DOHH2 (cell line): ENCODE measurements around the gene SLC25A25.

Source experiments
- H3F3A ChIP-seq: fragments of 200-600 bp; sonication (generic), shearing (Covaris generic); 2 replicates; pipeline ENCODE4 v1.6.0; 2016; ENCODE audit warnings: antibody characterized with exemption, mild to moderate bottlenecking; ENCODE audit not compliant: control insufficient read depth, insufficient read depth
- H3K27ac ChIP-seq: fragments of 200-600 bp; sonication (generic); 2 replicates; pipeline ENCODE4 v1.5.1; 2014; ENCODE audit warnings: low read depth, mild to moderate bottlenecking, low read length, moderate library complexity
- H3K27me3 ChIP-seq: fragments of 200-600 bp; sonication (generic); 2 replicates; pipeline ENCODE4 v1.6.1; 2014; ENCODE audit warnings: mild to moderate bottlenecking, low read length, mixed read lengths; ENCODE audit not compliant: control insufficient read depth
- H3K36me3 ChIP-seq: fragments of 200-600 bp; sonication (generic); 2 replicates; pipeline ENCODE4 v1.6.1; 2014; ENCODE audit warnings: mild to moderate bottlenecking, low read length, moderate library complexity, mixed read lengths; ENCODE audit not compliant: control insufficient read depth
- H3K4me1 ChIP-seq: fragments of 200-600 bp; sonication (generic); 2 replicates; pipeline ENCODE4 v1.6.1; 2014; ENCODE audit warnings: mild to moderate bottlenecking, low read length, mixed read lengths; ENCODE audit not compliant: control insufficient read depth
- H3K4me2 ChIP-seq: fragments of 200-600 bp; sonication (generic); 2 replicates; pipeline ENCODE4 v1.6.0; 2014; ENCODE audit warnings: mild to moderate bottlenecking, low read length, moderate library complexity
- H3K4me3 ChIP-seq: fragments of 200-600 bp; sonication (generic); 2 replicates; pipeline ENCODE4 v1.5.1; 2014; ENCODE audit warnings: mild to moderate bottlenecking, low read length, mixed read lengths
- H3K79me2 ChIP-seq: fragments of 200-600 bp; sonication (generic); 2 replicates; pipeline ENCODE4 v1.6.1; 2014; ENCODE audit warnings: mild to moderate bottlenecking, low read length, mixed read lengths; ENCODE audit not compliant: control insufficient read depth
- H3K9me2 ChIP-seq: fragments of 200-600 bp; sonication (generic); replicated peaks from 2 replicates; pipeline ENCODE4 v1.6.1; 2014; ENCODE audit warnings: mild to moderate bottlenecking, low read length, mixed read lengths; ENCODE audit not compliant: control insufficient read depth
- H3K9me3 ChIP-seq: fragments of 200-600 bp; sonication (generic); 2 replicates; pipeline ENCODE4 v1.6.1; 2014; ENCODE audit warnings: antibody characterized with exemption, low read length, mixed read lengths; ENCODE audit not compliant: control insufficient read depth, insufficient read depth
- H4K20me1 ChIP-seq: fragments of 200-600 bp; sonication (generic); 2 replicates; pipeline ENCODE4 v1.6.0; 2014; ENCODE audit warnings: low read depth, mild to moderate bottlenecking, antibody characterized with exemption, low read length, moderate library complexity; ENCODE audit not compliant: control insufficient read depth, insufficient read depth
- EZH2phosphoT487 ChIP-seq: fragments of 200-600 bp; sonication (generic); IDR thresholded peaks from 2 replicates; pipeline ENCODE4 v1.6.1; 2017; ENCODE audit warnings: borderline replicate concordance, mild to moderate bottlenecking, antibody characterized with exemption, low read length, moderate library complexity, mixed read lengths
- TF ChIP-seq, protein P1 (sequence below): fragments of 200-600 bp; sonication (generic); IDR thresholded peaks from one replicate; pipeline ENCODE4 v1.5.1; 2014; ENCODE audit warnings: antibody characterized with exemption, mild to moderate bottlenecking, low read depth, low read length; ENCODE audit not compliant: poor library complexity, severe bottlenecking

Gene SLC25A25

DNA sequence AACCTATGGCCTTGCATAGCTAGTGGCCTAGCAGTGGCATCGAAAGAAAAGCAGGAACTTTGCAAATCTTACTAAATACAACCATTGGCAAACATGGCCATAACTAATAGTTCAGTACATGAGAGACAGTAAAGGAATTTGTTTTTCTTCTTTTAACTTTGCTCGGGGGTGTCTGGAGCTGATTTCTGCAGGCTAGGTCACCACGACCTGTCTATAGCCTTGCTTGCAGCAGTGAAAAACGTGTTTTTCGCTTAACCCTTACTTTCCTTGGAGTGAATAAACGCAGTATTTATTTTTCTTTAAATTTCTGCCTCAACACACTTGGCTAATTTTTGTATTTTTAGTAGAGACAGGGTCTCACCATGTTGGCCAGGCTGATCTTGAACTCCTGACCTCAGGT, 20.8 kb upstream of the SLC25A25 start:
- Histone ChIP-seq H3K9me2 (no peaks in the 10 kb centered on the region), H3K4me1 (peaks cover 7% of the 10 kb centered on the region), H3K4me2 (no peak overlapping the region), H3K36me3 (no peaks in the 10 kb centered on the region), H3K79me2 (no peaks in the 10 kb centered on the region), H3K27ac (no peak overlapping the region), H4K20me1 (no peaks in the 10 kb centered on the region), H3F3A (peaks cover 4% of the 10 kb centered on the region; the same call in 1 of the 2 replicates), H3K4me3 (no peak overlapping the region), H3K27me3 (peaks cover 6% of the 10 kb centered on the region; the same call in 1 of the 2 replicates), H3K9me3 (no peaks in the 10 kb centered on the region)
- TF ChIP-seq, protein P1, sequence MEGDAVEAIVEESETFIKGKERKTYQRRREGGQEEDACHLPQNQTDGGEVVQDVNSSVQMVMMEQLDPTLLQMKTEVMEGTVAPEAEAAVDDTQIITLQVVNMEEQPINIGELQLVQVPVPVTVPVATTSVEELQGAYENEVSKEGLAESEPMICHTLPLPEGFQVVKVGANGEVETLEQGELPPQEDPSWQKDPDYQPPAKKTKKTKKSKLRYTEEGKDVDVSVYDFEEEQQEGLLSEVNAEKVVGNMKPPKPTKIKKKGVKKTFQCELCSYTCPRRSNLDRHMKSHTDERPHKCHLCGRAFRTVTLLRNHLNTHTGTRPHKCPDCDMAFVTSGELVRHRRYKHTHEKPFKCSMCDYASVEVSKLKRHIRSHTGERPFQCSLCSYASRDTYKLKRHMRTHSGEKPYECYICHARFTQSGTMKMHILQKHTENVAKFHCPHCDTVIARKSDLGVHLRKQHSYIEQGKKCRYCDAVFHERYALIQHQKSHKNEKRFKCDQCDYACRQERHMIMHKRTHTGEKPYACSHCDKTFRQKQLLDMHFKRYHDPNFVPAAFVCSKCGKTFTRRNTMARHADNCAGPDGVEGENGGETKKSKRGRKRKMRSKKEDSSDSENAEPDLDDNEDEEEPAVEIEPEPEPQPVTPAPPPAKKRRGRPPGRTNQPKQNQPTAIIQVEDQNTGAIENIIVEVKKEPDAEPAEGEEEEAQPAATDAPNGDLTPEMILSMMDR, result no peak
- no peak for TF ChIP-seq EZH2phosphoT487

DNA sequence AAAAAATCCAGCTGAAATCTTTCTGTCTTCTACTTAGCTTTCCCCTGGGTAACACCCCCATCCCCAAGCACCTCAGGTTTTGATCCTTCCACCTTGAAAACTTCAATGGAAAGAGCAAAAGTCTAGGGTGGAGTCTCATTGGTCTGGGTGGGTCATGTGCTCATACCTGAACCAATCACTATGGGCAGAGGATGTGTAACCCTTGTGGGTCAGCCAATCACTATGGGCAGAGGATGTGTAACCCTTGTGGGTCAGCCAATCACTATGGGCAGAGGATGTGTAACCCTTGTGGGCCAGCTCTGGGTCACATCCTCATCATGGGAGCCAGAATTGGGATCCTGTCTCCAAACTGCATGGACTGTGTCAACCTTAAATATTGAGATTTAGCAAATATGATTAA, 19.4 kb upstream of the SLC25A25 start:
- no peaks in the 10 kb centered on the region for H3K79me2 ChIP-seq
- H3K9me3 ChIP-seq, result no peaks in the 10 kb centered on the region
- H3K27me3 ChIP-seq, result peaks cover 2% of the 10 kb centered on the region; the same call in 1 of the 2 replicates
- H3K36me3 ChIP-seq, result no peaks in the 10 kb centered on the region
- no peak overlapping the region for H3K27ac ChIP-seq
- H3K4me1 ChIP-seq, result peaks cover 9% of the 10 kb centered on the region
- H3K9me2 ChIP-seq, result no peaks in the 10 kb centered on the region
- H3F3A ChIP-seq, result peaks cover 4% of the 10 kb centered on the region; the same call in 1 of the 2 replicates
- no peaks in the 10 kb centered on the region for H4K20me1 ChIP-seq
- H3K4me2 ChIP-seq, result no peak overlapping the region
- H3K4me3 ChIP-seq, result no peak overlapping the region
- no peak for TF ChIP-seq EZH2phosphoT487
- TF ChIP-seq, protein P1, result no peak

DNA sequence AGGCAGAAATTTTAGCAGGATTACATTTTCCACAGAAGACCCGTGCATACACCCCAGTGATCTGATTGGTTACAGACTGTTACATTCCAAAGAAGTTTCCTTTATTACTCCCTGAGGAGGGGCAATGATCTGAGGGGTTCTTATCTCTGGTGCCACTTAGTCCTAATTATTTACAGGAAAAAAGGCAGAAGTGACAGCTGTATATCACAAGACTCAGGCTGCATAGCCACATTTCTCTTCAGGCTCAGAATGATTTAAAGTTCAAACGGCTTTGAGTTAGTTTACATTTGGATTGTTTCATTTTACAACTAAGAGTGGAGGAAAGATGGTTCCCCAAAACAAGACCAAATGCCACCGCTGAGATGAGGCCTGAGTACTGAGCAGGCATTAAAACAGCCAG, 18.2 kb upstream of the SLC25A25 start:
- TF ChIP-seq, protein P1, result no peak
- no peak for TF ChIP-seq EZH2phosphoT487
- no peak overlapping the region for H3K4me3 ChIP-seq
- H3K4me2 ChIP-seq, result no peak overlapping the region

More for the DNA sequence above, 18.2 kb upstream of the SLC25A25 start:
- H3K79me2 ChIP-seq, result no peaks in the 10 kb centered on the region
- H3K4me1 ChIP-seq, result peaks cover 9% of the 10 kb centered on the region
- H3K9me3 ChIP-seq, result no peaks in the 10 kb centered on the region
- H4K20me1 ChIP-seq, result no peaks in the 10 kb centered on the region
- no peaks in the 10 kb centered on the region for H3K9me2 ChIP-seq
- peaks cover 4% of the 10 kb centered on the region; the same call in 1 of the 2 replicates for H3F3A ChIP-seq
- no peaks in the 10 kb centered on the region for H3K36me3 ChIP-seq
- H3K27me3 ChIP-seq, result peaks cover 2% of the 10 kb centered on the region; the same call in 1 of the 2 replicates
- no peak overlapping the region for H3K27ac ChIP-seq
